ENCODE measurements around the gene ZNF423.

GRCh38 chr16:49623501-49624266 lies 232.2 kb downstream of the ZNF423 start:
- TF ChIP-seq POLR2A (IDR thresholded peaks at IDR 0.05) (no peak), CTCF (IDR thresholded peaks at IDR 0.05 in 8 of 11, conservative IDR thresholded peaks at IDR 0.05 in 3 of 11) (no peak), POLR2AphosphoS5 (IDR thresholded peaks at IDR 0.05) (no peak)
